GM21529 (cell line): ENCODE results near the gene EMP3.
A peak's percentile ranks its signal among the peaks of the same experiment; 100 is the strongest.
"Not testable (repeated sequence)": the region's sequence is repeated elsewhere in the genome, so short reads cannot be mapped to it uniquely, and the experiment has no call there.

ENCODE experiments used
- ATAC-seq: cut with Tn5 transposase; IDR thresholded peaks from one replicate; pipeline ENCODE4 v1.9.1; 2021; ENCODE audit not compliant: unreplicated experiment

Gene EMP3

GRCh38 chr19:48344892-48345291 lies 19.5 kb downstream of the EMP3 start:
- no peak for ATAC-seq

- ATAC-seq = no peak
Observed at GRCh38 chr19:48346191-48346590, 20.8 kb downstream of the EMP3 start.

- ATAC-seq = no peak
Observed at GRCh38 chr19:48348045-48348444, 22.7 kb downstream of the EMP3 start.

GRCh38 chr19:48348737-48349136 lies 23.4 kb downstream of the EMP3 start:
- no peak for ATAC-seq

GRCh38 chr19:48350856-48351255 lies 25.5 kb downstream of the EMP3 start:
- ATAC-seq = no peak

- no peak for ATAC-seq
Observed at GRCh38 chr19:48351341-48351752, 26.0 kb downstream of the EMP3 start.

GRCh38 chr19:48353677-48354076 lies 28.3 kb downstream of the EMP3 start:
- ATAC-seq = no peak

- ATAC-seq = no peak
Observed at GRCh38 chr19:48354332-48354992, 29.1 kb downstream of the EMP3 start.

- ATAC-seq = no peak
Observed at GRCh38 chr19:48355365-48355954, 30.1 kb downstream of the EMP3 start.

- ATAC-seq = no peak
Observed at GRCh38 chr19:48359123-48359522, 33.8 kb downstream of the EMP3 start.

- ATAC-seq = no peak
Observed at GRCh38 chr19:48361912-48362311, 36.6 kb downstream of the EMP3 start.

GRCh38 chr19:48362716-48363499 lies 37.6 kb downstream of the EMP3 start:
- ATAC-seq = peak; percentile 47

GRCh38 chr19:48363500-48363809 lies 38.1 kb downstream of the EMP3 start:
- peak; percentile 5 for ATAC-seq

- ATAC-seq = peak; percentile 79
Observed at GRCh38 chr19:48363810-48364597, 38.7 kb downstream of the EMP3 start, which contains the start of the genes SYNGR4 and TMEM143. SYNGR4 (plus strand) TSS chr19:48364367; CDS start chr19:48365843, 1,476 bp downstream. TMEM143 (minus strand) TSS chr19:48363940; CDS start chr19:48363920, 20 bp downstream.

GRCh38 chr19:48364598-48365348 lies 39.4 kb downstream of the EMP3 start:
- no peak for ATAC-seq

GRCh38 chr19:48365602-48366001 lies 40.2 kb downstream of the EMP3 start:
- no peak for ATAC-seq

- ATAC-seq = no peak
Observed at GRCh38 chr19:48367855-48368254, 42.5 kb downstream of the EMP3 start.

GRCh38 chr19:48368936-48369335 lies 43.6 kb downstream of the EMP3 start:
- ATAC-seq = no peak

GRCh38 chr19:48370955-48371354 lies 45.6 kb downstream of the EMP3 start:
- ATAC-seq = no peak

GRCh38 chr19:48371367-48371766 lies 46.0 kb downstream of the EMP3 start:
- no peak for ATAC-seq

- ATAC-seq = not testable (repeated sequence)
Observed at GRCh38 chr19:48371771-48372170, 46.4 kb downstream of the EMP3 start.
